Stimulated activated naive CD8-positive, alpha-beta T cell treated with anti-CD3 and anti-CD28 coated beads, Interleukin-15, Interleukin-2, amounts not matched to agents 100 U/mL and 50 U/mL, for 24 hours (primary cell): ENCODE results near the gene AMPH.

Experiments
- ATAC-seq: fragments of 150-1000 bp; cut with Tn5 transposase; one replicate; pipeline ENCODE4 v1.10.0; 2021
- DNase-seq: peaks from one replicate; pipeline ENCODE4 v3.0.0; 2021

Gene AMPH

DNA sequence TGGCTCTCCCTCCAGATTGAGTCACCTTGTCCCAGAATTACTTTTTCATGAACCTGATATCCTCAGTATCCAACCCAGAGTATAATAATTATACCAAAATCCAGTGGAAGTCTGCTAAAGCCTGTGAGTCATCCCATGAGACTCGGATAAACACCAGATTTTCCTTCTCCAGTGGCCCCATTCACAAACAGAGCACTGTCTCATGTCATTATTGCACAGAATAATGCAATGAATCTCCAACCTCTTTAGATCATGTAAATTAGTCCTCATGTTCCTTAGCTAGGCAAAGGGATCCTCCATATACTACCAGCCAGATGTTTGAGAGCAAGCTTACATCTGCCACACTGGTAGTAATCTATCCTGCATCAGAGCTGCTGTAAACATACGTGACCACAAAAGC lies 89.0 kb downstream of the AMPH start:
- ATAC-seq (no peak), DNase-seq (no peak)

GRCh38 chr7:38541440-38541839 lies 89.7 kb downstream of the AMPH start:
- DNase-seq: no peak
- ATAC-seq: no peak

GRCh38 chr7:38539477-38540081 lies 91.6 kb downstream of the AMPH start:
- ATAC-seq (peak; percentile 65), DNase-seq (no peak)

- DNase-seq: no peak
- no peak for ATAC-seq
These were observed 96.1 kb downstream of the AMPH start for GRCh38 chr7:38535073-38535472.

GRCh38 chr7:38525857-38526256 lies 105.3 kb downstream of the AMPH start:
- DNase-seq: no peak
- no peak for ATAC-seq

DNA sequence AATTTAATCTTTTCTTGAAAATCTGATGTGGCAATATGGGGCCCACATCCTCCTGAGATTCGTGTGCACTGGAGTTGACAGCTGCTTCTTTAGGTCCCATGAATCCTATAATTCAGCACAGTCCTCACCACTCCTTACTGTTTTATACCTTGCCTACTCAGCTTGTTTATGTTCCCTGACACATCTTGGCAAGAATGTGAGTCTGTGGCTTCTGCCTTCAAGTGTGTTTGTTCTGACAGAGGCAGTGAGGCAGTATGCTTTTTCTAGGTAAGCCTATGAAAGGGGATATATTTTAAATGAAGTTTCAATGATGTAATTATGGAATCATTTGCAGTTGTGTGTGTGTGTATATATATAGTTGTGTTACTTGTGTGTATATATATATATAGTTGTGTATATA lies 106.4 kb downstream of the AMPH start:
- DNase-seq: no peak
- no peak for ATAC-seq

DNA sequence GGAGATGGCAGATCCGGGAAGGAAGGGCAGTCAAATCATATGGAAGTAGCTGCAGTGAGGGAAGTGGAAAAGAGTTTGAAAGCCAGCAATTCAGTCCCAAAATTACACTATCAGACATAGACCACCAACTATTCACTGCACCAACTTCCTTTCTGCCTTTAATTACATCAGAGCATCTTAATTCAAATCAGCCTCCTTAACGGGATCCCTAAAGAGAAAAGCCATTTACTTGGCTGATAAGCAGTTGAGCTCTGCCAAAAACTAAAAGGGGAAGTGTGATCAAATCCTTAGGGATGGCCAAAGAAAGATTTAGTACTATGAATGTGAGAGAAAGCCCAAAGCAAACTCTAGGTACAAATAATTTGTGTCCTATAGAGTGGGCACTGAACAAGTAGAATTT lies 110.4 kb downstream of the AMPH start:
- ATAC-seq (no peak), DNase-seq (no peak)

DNA sequence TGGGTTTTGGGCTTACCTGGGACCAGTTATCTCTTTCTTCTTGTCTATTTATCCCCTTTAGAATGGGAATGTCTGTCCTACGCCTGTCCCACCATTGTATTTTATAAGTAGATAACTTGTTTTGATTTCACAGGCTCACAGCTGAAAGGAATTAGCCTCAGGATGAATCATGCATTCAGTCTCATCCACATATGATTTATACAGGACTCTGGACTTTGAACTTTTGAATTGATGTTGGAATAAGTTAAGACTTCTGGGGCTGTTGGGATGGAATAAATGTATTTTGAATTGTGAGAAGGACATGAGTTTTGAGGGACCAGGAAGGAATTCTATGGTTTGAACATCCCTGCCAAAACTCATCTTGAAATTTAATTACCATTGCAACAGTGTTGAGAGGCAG lies 112.6 kb downstream of the AMPH start:
- no peak for DNase-seq
- no peak for ATAC-seq

GRCh38 chr7:38512704-38513103 lies 118.5 kb downstream of the AMPH start:
- DNase-seq (no peak), ATAC-seq (no peak)

GRCh38 chr7:38512291-38512690 lies 118.9 kb downstream of the AMPH start:
- ATAC-seq (no peak), DNase-seq (no peak)

GRCh38 chr7:38507384-38507783 lies 123.8 kb downstream of the AMPH start:
- DNase-seq: no peak
- no peak for ATAC-seq

- no peak for DNase-seq
- ATAC-seq: no peak
These were observed 124.4 kb downstream of the AMPH start for GRCh38 chr7:38506756-38507155.

- DNase-seq: no peak
- ATAC-seq: no peak
These were observed 125.2 kb downstream of the AMPH start for GRCh38 chr7:38506004-38506403.

DNA sequence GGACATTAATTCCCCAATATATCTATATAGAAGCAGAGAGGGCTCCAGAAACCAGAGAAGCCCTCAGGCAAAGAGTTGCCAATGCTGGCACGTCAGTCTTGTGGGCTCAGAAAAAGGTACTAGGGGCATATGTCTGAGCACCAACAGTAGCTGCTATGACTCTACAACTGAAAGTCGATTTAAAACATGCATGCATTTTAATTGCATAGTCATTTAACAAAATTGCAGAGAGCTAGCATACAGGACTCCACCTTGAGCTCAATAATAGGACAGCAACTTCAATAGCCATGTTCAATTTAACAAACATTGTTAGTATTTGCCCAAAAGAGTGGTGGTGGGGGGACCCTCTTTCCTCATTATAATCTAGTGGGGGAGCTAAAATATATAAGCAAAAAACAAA lies 126.5 kb downstream of the AMPH start:
- no peak for ATAC-seq
- no peak for DNase-seq

DNA sequence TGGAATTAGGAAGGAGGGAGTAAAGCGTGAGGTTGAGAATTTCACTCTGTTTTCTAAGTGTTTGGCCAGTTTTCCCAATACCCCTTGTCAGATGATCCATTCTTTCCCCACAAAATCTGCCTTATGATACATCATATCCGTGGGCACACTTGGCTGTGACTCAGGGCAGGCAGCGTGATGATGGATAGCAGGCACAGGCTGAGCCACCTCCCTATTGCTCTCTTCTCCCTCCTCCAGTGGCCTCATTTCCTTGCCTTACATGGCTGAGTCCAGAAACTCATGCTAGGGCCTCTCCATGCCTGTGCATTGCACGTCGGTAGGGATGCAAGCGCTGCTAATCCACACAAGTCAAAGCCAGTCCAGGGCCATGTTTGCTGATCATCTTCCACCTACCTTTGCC lies 128.3 kb downstream of the AMPH start:
- no peak for ATAC-seq
- no peak for DNase-seq

GRCh38 chr7:38502289-38502688 lies 128.9 kb downstream of the AMPH start:
- no peak for ATAC-seq
- no peak for DNase-seq

DNA sequence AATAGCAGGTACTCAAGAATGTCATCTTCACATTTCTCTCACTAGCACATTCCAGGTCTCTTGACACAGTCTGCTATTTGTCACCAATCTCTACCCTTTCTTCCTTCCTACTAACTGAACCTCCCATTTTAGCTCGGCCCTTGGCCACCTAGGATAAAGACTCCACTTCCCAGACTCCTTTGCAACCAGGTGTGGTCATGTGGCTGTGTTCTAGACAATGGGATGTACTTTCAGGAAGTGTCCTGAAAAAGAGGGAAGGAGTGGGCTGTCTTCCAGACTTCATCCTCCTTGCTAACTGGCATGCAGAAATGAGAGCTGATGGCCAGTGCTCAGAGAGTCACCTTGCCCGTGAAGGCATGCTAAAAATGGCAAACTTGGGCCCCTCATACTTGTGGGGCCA lies 139.2 kb downstream of the AMPH start:
- DNase-seq (no peak), ATAC-seq (no peak)

- DNase-seq: no peak
- ATAC-seq: no peak
These were observed 148.7 kb downstream of the AMPH start for GRCh38 chr7:38482521-38482920.

- ATAC-seq (no peak), DNase-seq (no peak)
These were observed 149.8 kb downstream of the AMPH start for GRCh38 chr7:38481401-38481800.

DNA sequence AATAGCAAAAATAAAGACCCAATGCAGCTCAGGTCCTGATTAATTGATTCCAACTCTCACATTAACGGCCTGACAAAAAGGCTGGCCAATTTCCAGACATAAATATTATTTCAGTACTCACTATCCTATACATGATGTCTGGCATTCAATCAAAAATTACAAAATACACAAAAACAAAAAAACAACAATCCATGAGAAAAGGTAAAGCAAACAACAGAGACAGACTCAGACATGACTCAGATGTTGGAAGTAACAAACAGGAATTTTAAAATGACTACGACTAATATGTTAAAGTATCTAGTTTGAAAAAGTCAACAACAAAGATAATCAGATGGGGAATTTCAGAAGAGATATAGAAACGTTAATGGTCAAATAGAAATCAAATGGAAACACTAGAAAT lies 152.8 kb downstream of the AMPH start:
- ATAC-seq (no peak), DNase-seq (no peak)

DNA sequence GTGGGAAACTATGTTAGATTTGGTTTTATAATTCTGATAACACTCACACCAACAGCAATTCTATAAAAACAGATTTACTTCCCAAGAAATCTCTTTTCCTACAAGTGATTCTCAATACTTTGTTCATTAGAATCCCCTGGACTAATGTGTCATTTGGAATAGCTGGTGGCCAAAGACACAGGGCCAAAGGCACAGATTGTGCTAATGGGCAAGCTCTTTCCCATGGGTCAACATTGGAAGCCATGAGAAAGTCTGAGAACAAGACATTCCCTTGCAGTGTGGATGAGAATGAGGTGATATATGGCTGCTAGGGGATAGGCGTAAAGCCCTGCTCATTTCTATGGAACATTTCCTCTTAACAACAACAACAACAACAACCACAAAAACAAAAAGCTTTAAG lies 153.8 kb downstream of the AMPH start:
- ATAC-seq (no peak), DNase-seq (no peak)

DNA sequence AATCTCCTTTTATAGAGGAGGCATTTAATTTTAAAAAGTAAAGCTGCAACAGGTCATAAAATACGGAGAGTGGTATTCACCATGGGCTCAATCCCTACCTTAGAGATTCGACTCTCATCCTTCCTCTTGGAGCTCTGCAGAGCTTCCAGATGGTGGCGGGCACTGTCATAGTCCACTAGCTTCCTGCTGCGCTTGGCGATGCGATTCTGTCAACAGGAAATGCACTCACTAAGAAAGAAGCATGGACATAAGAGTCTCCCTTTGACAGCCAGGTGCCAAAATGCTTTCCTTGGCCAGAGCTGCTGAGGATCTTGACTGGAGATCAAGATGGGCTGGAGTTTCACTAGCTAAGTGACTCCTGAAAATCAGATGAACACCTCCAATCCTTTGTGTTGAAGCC lies 154.4 kb downstream of the AMPH start:
- DNase-seq (no peak), ATAC-seq (no peak)

DNA sequence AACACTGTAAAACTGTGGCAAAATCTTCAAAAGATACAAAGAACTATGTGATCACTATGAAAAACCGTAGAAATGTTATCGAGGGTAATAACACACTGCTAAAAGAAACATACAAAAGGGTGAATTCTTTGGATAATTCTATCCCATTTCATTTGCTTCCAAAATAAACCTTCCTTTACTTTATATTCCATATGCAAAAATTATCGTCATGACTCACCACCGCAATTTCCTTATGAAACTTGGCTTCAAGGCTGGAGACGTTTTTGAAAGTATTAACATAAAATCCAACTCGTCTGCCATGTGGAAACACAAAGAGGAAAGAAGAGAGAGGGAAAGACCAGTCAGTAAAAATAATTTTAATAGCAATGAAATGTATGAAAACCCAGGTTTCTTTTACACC lies 165.2 kb downstream of the AMPH start:
- ATAC-seq: no peak
- no peak for DNase-seq

GRCh38 chr7:38463277-38464225 lies 167.6 kb downstream of the AMPH start:
- ATAC-seq (peak; percentile 75), DNase-seq (peak; percentile 81)
